ENCODE data around the gene ESM1. TPM values are rescaled to one million over a fixed set of nuclear protein-coding genes. Genes with fewer than 3 reads are reported as not detected.

The ESM1 gene, protein sequence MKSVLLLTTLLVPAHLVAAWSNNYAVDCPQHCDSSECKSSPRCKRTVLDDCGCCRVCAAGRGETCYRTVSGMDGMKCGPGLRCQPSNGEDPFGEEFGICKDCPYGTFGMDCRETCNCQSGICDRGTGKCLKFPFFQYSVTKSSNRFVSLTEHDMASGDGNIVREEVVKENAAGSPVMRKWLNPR
- under 1 TPM; 0.20 to 0.47 TPM for total RNA-seq

DNA sequence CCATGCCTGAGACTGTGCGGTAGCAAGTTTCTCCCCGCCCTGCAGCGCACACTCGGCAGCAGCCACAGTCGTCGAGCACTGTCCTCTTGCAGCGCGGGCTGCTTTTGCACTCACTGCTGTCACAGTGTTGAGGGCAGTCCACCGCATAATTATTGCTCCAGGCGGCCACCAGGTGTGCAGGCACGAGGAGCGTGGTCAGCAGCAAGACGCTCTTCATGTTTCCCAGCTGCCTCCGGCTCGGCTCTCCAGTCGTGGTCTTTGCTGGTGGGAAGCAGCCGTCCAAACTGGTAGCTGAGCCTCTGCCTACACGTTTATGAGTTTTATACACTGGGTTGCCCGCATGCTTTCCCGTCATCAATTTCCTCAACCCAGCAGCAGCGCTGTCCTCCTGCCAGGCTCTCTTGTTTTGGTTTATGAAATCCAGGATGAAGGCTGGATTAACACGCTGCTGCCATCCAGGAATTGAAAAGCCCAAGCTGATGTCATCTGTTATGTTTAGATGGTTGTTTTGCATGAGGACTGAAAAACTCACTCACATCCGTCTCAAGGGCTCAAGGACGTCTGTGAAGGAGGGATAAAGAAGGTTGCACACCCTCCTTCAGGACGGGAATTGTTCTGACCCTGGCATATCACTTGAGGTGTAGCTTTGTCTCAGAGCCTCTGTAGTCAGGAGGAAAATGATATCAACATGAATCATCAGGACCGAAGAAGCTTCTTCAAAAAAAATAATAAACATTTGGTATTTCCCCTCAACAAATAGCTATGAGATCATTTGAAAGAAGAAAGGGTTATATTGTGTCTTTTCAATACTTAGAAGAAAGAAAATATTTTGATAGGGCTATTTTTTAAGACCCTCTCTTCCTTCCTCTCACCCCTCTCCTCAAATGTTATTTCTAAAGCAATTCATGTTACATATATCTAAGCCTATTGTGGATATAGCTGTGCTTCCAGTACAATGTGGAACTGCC is at the start of gene ESM1:
ESM1 (minus strand) TSS at position 293 of the 968 bp plus-strand sequence; CDS start at position 217, 76 bp downstream.
- no peaks in the 10 kb centered on the region for H3K9me3 Mint-ChIP-seq
- H3K27me3 Mint-ChIP-seq, result peaks cover 5% of the 10 kb centered on the region
- H3K4me3 Mint-ChIP-seq, result no peak within 1 kb of the TSS
- H3K4me1 Mint-ChIP-seq (ENCODE audit: low read depth), result peaks cover 26% of the 10 kb centered on the region
- no peak for ATAC-seq
- ChIA-PET POLR2A (no interaction called here), CTCF (interaction anchor here (0.8 to 2.4 kb wide), 7 partner anchors 9 to 161 kb away, joined by 3 to 9 read pairs (median 3); no protein-coding TSS in a partner anchor)
- intact Hi-C loops (cut with micrococcal nuclease), result no loop called here
- no peak within 1 kb of the TSS for H3K27ac Mint-ChIP-seq
- H3K36me3 Mint-ChIP-seq (ENCODE audit: low read depth), result no peaks in the 10 kb centered on the region
- TF ChIP-seq, protein P1, sequence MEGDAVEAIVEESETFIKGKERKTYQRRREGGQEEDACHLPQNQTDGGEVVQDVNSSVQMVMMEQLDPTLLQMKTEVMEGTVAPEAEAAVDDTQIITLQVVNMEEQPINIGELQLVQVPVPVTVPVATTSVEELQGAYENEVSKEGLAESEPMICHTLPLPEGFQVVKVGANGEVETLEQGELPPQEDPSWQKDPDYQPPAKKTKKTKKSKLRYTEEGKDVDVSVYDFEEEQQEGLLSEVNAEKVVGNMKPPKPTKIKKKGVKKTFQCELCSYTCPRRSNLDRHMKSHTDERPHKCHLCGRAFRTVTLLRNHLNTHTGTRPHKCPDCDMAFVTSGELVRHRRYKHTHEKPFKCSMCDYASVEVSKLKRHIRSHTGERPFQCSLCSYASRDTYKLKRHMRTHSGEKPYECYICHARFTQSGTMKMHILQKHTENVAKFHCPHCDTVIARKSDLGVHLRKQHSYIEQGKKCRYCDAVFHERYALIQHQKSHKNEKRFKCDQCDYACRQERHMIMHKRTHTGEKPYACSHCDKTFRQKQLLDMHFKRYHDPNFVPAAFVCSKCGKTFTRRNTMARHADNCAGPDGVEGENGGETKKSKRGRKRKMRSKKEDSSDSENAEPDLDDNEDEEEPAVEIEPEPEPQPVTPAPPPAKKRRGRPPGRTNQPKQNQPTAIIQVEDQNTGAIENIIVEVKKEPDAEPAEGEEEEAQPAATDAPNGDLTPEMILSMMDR (IDR thresholded peaks at IDR 0.05), result no peak
- no peak for DNase-seq

DNA sequence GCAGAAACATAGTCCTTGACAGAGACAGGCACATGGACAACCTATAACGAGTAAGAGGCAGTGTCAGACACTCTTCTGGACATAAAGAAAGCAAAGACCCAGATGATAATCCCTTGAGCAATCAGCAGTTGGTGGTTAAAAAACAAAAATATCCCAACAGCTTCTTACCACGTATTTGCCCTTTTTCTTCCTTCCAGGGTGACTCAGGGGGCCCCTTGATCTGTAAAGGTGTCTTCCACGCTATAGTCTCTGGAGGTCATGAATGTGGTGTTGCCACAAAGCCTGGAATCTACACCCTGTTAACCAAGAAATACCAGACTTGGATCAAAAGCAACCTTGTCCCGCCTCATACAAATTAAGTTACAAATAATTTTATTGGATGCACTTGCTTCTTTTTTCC is 48.2 kb upstream of the ESM1 start:
- ChIA-PET CTCF (no interaction called here), POLR2A (interaction anchor here (1.0 kb wide), 1 partner anchor 8 kb away, joined by 3 read pairs; no protein-coding TSS in a partner anchor)
- no peaks in the 10 kb centered on the region for H3K27me3 Mint-ChIP-seq
- ATAC-seq (peak; percentile 28), DNase-seq (peak; percentile 35)
- TF ChIP-seq, protein P1 (IDR thresholded peaks at IDR 0.05), result no peak
- no peak overlapping the region for H3K4me3 Mint-ChIP-seq
- peak overlapping the region; percentile 81 for H3K27ac Mint-ChIP-seq
- peaks cover 2% of the 10 kb centered on the region for H3K9me3 Mint-ChIP-seq
- intact Hi-C loops (cut with micrococcal nuclease), result loop anchor here (10.0 kb wide), 1 partner anchor 111 kb away; no protein-coding TSS in a partner anchor
- H3K4me1 Mint-ChIP-seq (ENCODE audit: low read depth), result peaks cover 52% of the 10 kb centered on the region
- peaks cover 8% of the 10 kb centered on the region for H3K36me3 Mint-ChIP-seq (ENCODE audit: low read depth)

DNA sequence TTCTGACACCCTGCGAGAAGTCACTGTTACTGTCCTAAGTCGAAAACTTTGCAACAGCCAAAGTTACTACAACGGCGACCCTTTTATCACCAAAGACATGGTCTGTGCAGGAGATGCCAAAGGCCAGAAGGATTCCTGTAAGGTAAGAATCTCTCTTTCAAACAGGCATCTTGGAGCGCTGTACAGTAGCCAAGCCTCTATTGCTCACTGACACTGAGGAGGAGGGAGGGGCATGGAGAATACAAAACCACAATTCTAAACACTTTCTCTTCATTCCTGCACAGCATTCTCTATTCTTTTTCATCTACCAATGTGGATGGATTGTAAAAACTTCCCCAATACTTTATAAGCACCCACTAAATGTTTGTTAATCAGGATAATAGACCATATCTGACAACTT is 46.1 kb upstream of the ESM1 start:
- Mint-ChIP-seq H3K36me3 (ENCODE audit: low read depth) (peaks cover 9% of the 10 kb centered on the region), H3K4me1 (ENCODE audit: low read depth) (peaks cover 52% of the 10 kb centered on the region), H3K9me3 (peaks cover 2% of the 10 kb centered on the region), H3K27me3 (no peaks in the 10 kb centered on the region), H3K27ac (no peak overlapping the region), H3K4me3 (no peak overlapping the region)
- ATAC-seq, result no peak
- TF ChIP-seq, protein P1 (IDR thresholded peaks at IDR 0.05), result no peak
- POLR2A ChIA-PET, result no interaction called here
- no peak for DNase-seq
- CTCF ChIA-PET, result no interaction called here
- intact Hi-C loops (cut with micrococcal nuclease), result loop anchor here (10.0 kb wide), 1 partner anchor 113 kb away; no protein-coding TSS in a partner anchor

DNA sequence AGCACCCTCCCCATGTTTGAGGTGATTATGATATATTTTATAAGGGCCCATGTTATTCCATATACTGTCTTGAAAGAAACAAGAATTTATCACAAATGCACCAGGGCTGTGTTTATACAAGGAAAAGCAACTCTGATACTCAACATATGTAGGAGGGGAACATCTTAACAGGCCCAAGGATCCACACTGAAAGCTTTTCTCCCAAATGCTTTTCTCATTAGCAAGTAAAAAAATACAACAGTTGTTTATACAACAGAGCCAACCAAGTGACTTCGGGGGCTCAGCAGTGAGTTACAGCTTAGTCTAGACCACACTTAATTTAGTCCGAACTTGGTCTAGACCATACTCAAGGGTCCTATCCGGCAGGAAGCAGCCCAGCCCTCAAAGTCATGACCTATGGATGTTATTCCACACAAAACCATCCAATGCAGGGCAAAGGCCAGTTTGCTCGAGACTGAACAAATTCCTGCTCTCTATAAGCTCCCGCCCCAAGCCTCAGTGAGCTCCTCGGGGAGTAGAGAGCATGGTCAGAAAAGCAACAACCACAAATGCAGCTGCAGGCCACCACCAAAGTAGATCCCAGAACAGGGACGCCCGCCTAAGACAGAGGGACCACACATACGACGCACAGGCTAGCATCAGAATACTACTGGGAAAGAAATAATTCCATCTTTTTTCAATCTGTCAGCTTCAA is 45.4 kb upstream of the ESM1 start:
- ChIA-PET POLR2A (no interaction called here), CTCF (no interaction called here)
- peak overlapping the region; percentile 26 for H3K27ac Mint-ChIP-seq
- no peak for ATAC-seq
- no peak for DNase-seq
- intact Hi-C loops (cut with micrococcal nuclease), result loop anchor here (10.0 kb wide), 1 partner anchor 114 kb away; no protein-coding TSS in a partner anchor
- no peaks in the 10 kb centered on the region for H3K27me3 Mint-ChIP-seq
- H3K36me3 Mint-ChIP-seq (ENCODE audit: low read depth), result peaks cover 9% of the 10 kb centered on the region
- no peak overlapping the region for H3K4me3 Mint-ChIP-seq
- TF ChIP-seq, protein P1 (IDR thresholded peaks at IDR 0.05), result no peak
- peaks cover 2% of the 10 kb centered on the region for H3K9me3 Mint-ChIP-seq
- H3K4me1 Mint-ChIP-seq (ENCODE audit: low read depth), result peaks cover 52% of the 10 kb centered on the region

Measured in activated CD8-positive, alpha-beta T cell treated with anti-CD3 and anti-CD28 coated beads for 36 hours (primary cell).